Caco-2 (cell line): ENCODE results near the gene GLT1D1. TPM values are rescaled to one million over a fixed set of nuclear protein-coding genes. Genes with fewer than 3 reads are reported as not detected.

Experiments
- BruUV-seq: library from RNA; stranded (reverse); fragments of 400-500 nt; replicated peaks from 2 replicates; lab custom pipeline; 2021; lab: Mats Ljungman, UMichigan
- CTCF ChIA-PET: fragments of 300-600 bp; sonication (Branson Sonifier 250); formaldehyde crosslinking; loops from one replicate; lab custom pipeline; 2022; ENCODE audit warnings: antibody characterized with exemption; lab: Charles Lee
- POLR2A ChIA-PET: fragments of 300-600 bp; sonication (Branson Sonifier 250); formaldehyde crosslinking; loops from one replicate; lab custom pipeline; 2022; ENCODE audit warnings: antibody characterized with exemption; lab: Charles Lee
- DNase-seq, 2 experiments: peaks; one replicate each; pipeline versions ENCODE4 v3.0.0 to v3.0.0-alpha.2; 2020 to 2022
- H3K27me3 ChIP-seq: replicated peaks from 2 replicates; pipeline ENCODE4 v1.6.0; 2011; ENCODE audit warnings: low read length; ENCODE audit not compliant: control insufficient read depth, insufficient read depth
- H3K36me3 ChIP-seq: 2 replicates; pipeline ENCODE4 v1.5.1; 2011; ENCODE audit warnings: low read length; ENCODE audit not compliant: control insufficient read depth, insufficient read depth
- H3K4me1 ChIP-seq: fragments of 250-450 bp; sonication (Bioruptor Pico); 2 replicates; pipeline ENCODE4 v1.5.1; 2020; ENCODE audit warnings: mild to moderate bottlenecking
- H3K4me3 ChIP-seq: 2 replicates; pipeline ENCODE4 v1.5.1; 2011; ENCODE audit warnings: low read depth, mild to moderate bottlenecking, control low read depth, low read length
- H3K9me3 ChIP-seq: fragments of 250-450 bp; sonication (Bioruptor Pico); 2 replicates; pipeline ENCODE4 v1.5.1; 2020; ENCODE audit warnings: mild to moderate bottlenecking, moderate library complexity
- H3K27ac Mint-ChIP-seq: one replicate; pipeline ENCODE4 v1.8.0; 2022; ENCODE audit warnings: mixed read lengths; ENCODE audit not compliant: unreplicated experiment
- H3K27me3 Mint-ChIP-seq: one replicate; pipeline ENCODE4 v1.8.0; 2022; ENCODE audit warnings: mixed read lengths; ENCODE audit not compliant: insufficient read depth, unreplicated experiment
- H3K36me3 Mint-ChIP-seq: one replicate; pipeline ENCODE4 v1.8.0; 2022; ENCODE audit warnings: mild to moderate bottlenecking, mixed read lengths; ENCODE audit not compliant: insufficient read depth, unreplicated experiment
- H3K4me1 Mint-ChIP-seq: one replicate; pipeline ENCODE4 v1.8.0; 2022; ENCODE audit warnings: low read depth, mixed read lengths; ENCODE audit not compliant: unreplicated experiment
- H3K4me3 Mint-ChIP-seq: one replicate; pipeline ENCODE4 v1.8.0; 2022; ENCODE audit warnings: mild to moderate bottlenecking, moderate library complexity, mixed read lengths; ENCODE audit not compliant: unreplicated experiment
- H3K9me3 Mint-ChIP-seq: one replicate; pipeline ENCODE4 v1.8.0; 2022; ENCODE audit warnings: mixed read lengths; ENCODE audit not compliant: unreplicated experiment
- CTCF ChIP-seq, 2 experiments: fragments of 200-600 bp in 1 of 2; IDR thresholded peaks; 1 replicate in 1 of 2; 2 replicates in 1 of 2; pipeline versions ENCODE4 v1.5.1 to v1.8.0; 2011 to 2022; ENCODE audit warnings: antibody characterized with exemption in 1 of 2, control low read depth in 1 of 2, inconsistent platforms in 1 of 2, low read depth in 1 of 2, low read length in 1 of 2, mild to moderate bottlenecking in 1 of 2, moderate library complexity in 1 of 2; ENCODE audit not compliant: insufficient read depth in 1 of 2, severe bottlenecking in 1 of 2, unreplicated experiment in 1 of 2
- intact Hi-C: fragments of 100-400 bp; cut with micrococcal nuclease; formaldehyde crosslinking; loops from one replicate; pipeline ENCODE4 v1.10.0; 2022; ENCODE audit not compliant: unreplicated experiment
- total RNA-seq: library from RNA; stranded (reverse); gene quantifications from 2 replicates; pipeline ENCODE4 v1.2.3, GENCODE V29; 2022

Gene GLT1D1
- total RNA-seq, 1 experiment from 2014 or later, result not detected

DNA sequence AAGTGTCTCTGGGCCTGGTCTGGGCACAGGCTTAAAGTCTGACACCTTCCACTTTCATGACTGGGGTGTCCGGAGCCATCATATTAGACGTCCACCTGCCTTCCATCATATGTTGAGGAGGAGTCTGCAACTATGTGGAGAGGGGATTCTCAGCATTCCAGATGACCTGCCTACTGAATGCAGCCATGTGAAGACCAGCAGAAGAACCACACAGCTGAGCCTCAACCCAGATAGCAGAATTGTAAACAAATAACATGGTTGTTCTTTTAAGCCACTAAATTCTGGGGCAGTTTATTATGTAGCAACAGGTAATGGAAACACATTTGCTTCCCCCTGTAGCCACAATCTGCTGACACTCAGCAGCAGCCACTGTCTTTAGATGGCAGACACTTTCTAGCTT is 25.6 kb upstream of the GLT1D1 start:
- no peak for TF ChIP-seq CTCF (IDR thresholded peaks at IDR 0.05; ENCODE audit: insufficient read depth in 1 of 2, low read depth in 1 of 2, low read length in 1 of 2, severe bottlenecking in 1 of 2, unreplicated experiment in 1 of 2)

GRCh38 chr12:128829861-128830504 is 23.3 kb upstream of the GLT1D1 start:
- Mint-ChIP-seq H3K36me3 (peaks cover 2% of the 10 kb centered on the region), H3K27ac (no peak overlapping the region), H3K27me3 (no peaks in the 10 kb centered on the region), H3K4me3 (no peak overlapping the region), H3K9me3 (no peaks in the 10 kb centered on the region), H3K4me1 (no peaks in the 10 kb centered on the region)
- TF ChIP-seq CTCF (IDR thresholded peaks at IDR 0.05; ENCODE audit: insufficient read depth in 1 of 2, low read depth in 1 of 2, low read length in 1 of 2, severe bottlenecking in 1 of 2, unreplicated experiment in 1 of 2), result no peak
- CTCF ChIA-PET, result no interaction called here
- no TSS peak for BruUV-seq
- no peak for DNase-seq
- Histone ChIP-seq H3K36me3 (no peaks in the 10 kb centered on the region), H3K27me3 (no peaks in the 10 kb centered on the region), H3K4me1 (peaks cover under 1% of the 10 kb centered on the region; the same call in 1 of the 2 replicates), H3K4me3 (no peak overlapping the region), H3K9me3 (no peaks in the 10 kb centered on the region)
- POLR2A ChIA-PET, result interaction anchor here (0.6 kb wide), 1 partner anchor 101 kb away, joined by 5 read pairs; no protein-coding TSS in a partner anchor
- intact Hi-C loops, result no loop called here

More for the DNA sequence above, 25.6 kb upstream of the GLT1D1 start:
- no TSS peak for BruUV-seq
- H3K27ac Mint-ChIP-seq, result no peak overlapping the region
- H3K4me1 ChIP-seq, result peaks cover 6% of the 10 kb centered on the region; the same call in 1 of the 2 replicates
- H3K9me3 Mint-ChIP-seq, result no peaks in the 10 kb centered on the region
- no peaks in the 10 kb centered on the region for H3K9me3 ChIP-seq
- intact Hi-C loops, result no loop called here
- no peaks in the 10 kb centered on the region for H3K27me3 ChIP-seq
- no peak for DNase-seq
- H3K36me3 ChIP-seq, result no peaks in the 10 kb centered on the region
- no peaks in the 10 kb centered on the region for H3K4me1 Mint-ChIP-seq
- ChIA-PET CTCF (no interaction called here), POLR2A (no interaction called here)
- no peak overlapping the region for H3K4me3 ChIP-seq
- H3K4me3 Mint-ChIP-seq, result no peak overlapping the region
- no peaks in the 10 kb centered on the region for H3K27me3 Mint-ChIP-seq
- peaks cover 10% of the 10 kb centered on the region for H3K36me3 Mint-ChIP-seq

- no TSS peak for BruUV-seq
These were observed 22.8 kb upstream of the GLT1D1 start for GRCh38 chr12:128830505-128830893.

More at GRCh38 chr12:128830505-128830893, 22.8 kb upstream of the GLT1D1 start:
- intact Hi-C loops, result no loop called here
- Histone ChIP-seq H3K27me3 (no peaks in the 10 kb centered on the region), H3K4me1 (no peaks in the 10 kb centered on the region), H3K36me3 (no peaks in the 10 kb centered on the region), H3K4me3 (no peak overlapping the region), H3K9me3 (no peaks in the 10 kb centered on the region)
- Mint-ChIP-seq H3K9me3 (no peaks in the 10 kb centered on the region), H3K36me3 (no peaks in the 10 kb centered on the region), H3K4me3 (no peak overlapping the region), H3K27ac (no peak overlapping the region), H3K4me1 (no peaks in the 10 kb centered on the region), H3K27me3 (no peaks in the 10 kb centered on the region)
- TF ChIP-seq CTCF (IDR thresholded peaks at IDR 0.05; ENCODE audit: insufficient read depth in 1 of 2, low read depth in 1 of 2, low read length in 1 of 2, severe bottlenecking in 1 of 2, unreplicated experiment in 1 of 2), result no peak
- CTCF ChIA-PET, result no interaction called here
- POLR2A ChIA-PET, result no interaction called here
- DNase-seq, result no peak
